Caco-2 (cell line): ENCODE measurements around the gene ZNF775. TPM values are rescaled to one million over a fixed set of nuclear protein-coding genes. Genes with fewer than 3 reads are reported as not detected.
A peak's percentile ranks its signal among the peaks of the same experiment; 100 is the strongest.

Experiments used
- BruUV-seq: library from RNA; stranded (reverse); fragments of 400-500 nt; replicated peaks from 2 replicates; lab custom pipeline; 2021; lab: Mats Ljungman, UMichigan
- CTCF ChIA-PET: fragments of 300-600 bp; sonication (Branson Sonifier 250); formaldehyde crosslinking; loops from one replicate; lab custom pipeline; 2022; ENCODE audit warnings: antibody characterized with exemption; lab: Charles Lee
- POLR2A ChIA-PET: fragments of 300-600 bp; sonication (Branson Sonifier 250); formaldehyde crosslinking; loops from one replicate; lab custom pipeline; 2022; ENCODE audit warnings: antibody characterized with exemption; lab: Charles Lee
- DNase-seq, 2 experiments: peaks; one replicate each; pipeline versions ENCODE4 v3.0.0 to v3.0.0-alpha.2; 2020 to 2022
- H3K27me3 ChIP-seq: replicated peaks from 2 replicates; pipeline ENCODE4 v1.6.0; 2011; ENCODE audit warnings: low read length; ENCODE audit not compliant: control insufficient read depth, insufficient read depth
- H3K36me3 ChIP-seq: 2 replicates; pipeline ENCODE4 v1.5.1; 2011; ENCODE audit warnings: low read length; ENCODE audit not compliant: control insufficient read depth, insufficient read depth
- H3K4me1 ChIP-seq: fragments of 250-450 bp; sonication (Bioruptor Pico); 2 replicates; pipeline ENCODE4 v1.5.1; 2020; ENCODE audit warnings: mild to moderate bottlenecking
- H3K4me3 ChIP-seq: 2 replicates; pipeline ENCODE4 v1.5.1; 2011; ENCODE audit warnings: low read depth, mild to moderate bottlenecking, control low read depth, low read length
- H3K9me3 ChIP-seq: fragments of 250-450 bp; sonication (Bioruptor Pico); 2 replicates; pipeline ENCODE4 v1.5.1; 2020; ENCODE audit warnings: mild to moderate bottlenecking, moderate library complexity
- H3K27ac Mint-ChIP-seq: one replicate; pipeline ENCODE4 v1.8.0; 2022; ENCODE audit warnings: mixed read lengths; ENCODE audit not compliant: unreplicated experiment
- H3K27me3 Mint-ChIP-seq: one replicate; pipeline ENCODE4 v1.8.0; 2022; ENCODE audit warnings: mixed read lengths; ENCODE audit not compliant: insufficient read depth, unreplicated experiment
- H3K36me3 Mint-ChIP-seq: one replicate; pipeline ENCODE4 v1.8.0; 2022; ENCODE audit warnings: mild to moderate bottlenecking, mixed read lengths; ENCODE audit not compliant: insufficient read depth, unreplicated experiment
- H3K4me1 Mint-ChIP-seq: one replicate; pipeline ENCODE4 v1.8.0; 2022; ENCODE audit warnings: low read depth, mixed read lengths; ENCODE audit not compliant: unreplicated experiment
- H3K4me3 Mint-ChIP-seq: one replicate; pipeline ENCODE4 v1.8.0; 2022; ENCODE audit warnings: mild to moderate bottlenecking, moderate library complexity, mixed read lengths; ENCODE audit not compliant: unreplicated experiment
- H3K9me3 Mint-ChIP-seq: one replicate; pipeline ENCODE4 v1.8.0; 2022; ENCODE audit warnings: mixed read lengths; ENCODE audit not compliant: unreplicated experiment
- intact Hi-C: fragments of 100-400 bp; cut with micrococcal nuclease; formaldehyde crosslinking; loops from one replicate; pipeline ENCODE4 v1.10.0; 2022; ENCODE audit not compliant: unreplicated experiment
- total RNA-seq: library from RNA; stranded (reverse); gene quantifications from 2 replicates; pipeline ENCODE4 v1.2.3, GENCODE V29; 2022
- TF ChIP-seq, protein P1 (sequence below), 2 experiments: fragments of 200-600 bp in 1 of 2; IDR thresholded peaks; 1 replicate in 1 of 2; 2 replicates in 1 of 2; pipeline versions ENCODE4 v1.5.1 to v1.8.0; 2011 to 2022; ENCODE audit warnings: antibody characterized with exemption in 1 of 2, control low read depth in 1 of 2, inconsistent platforms in 1 of 2, low read depth in 1 of 2, low read length in 1 of 2, mild to moderate bottlenecking in 1 of 2, moderate library complexity in 1 of 2; ENCODE audit not compliant: insufficient read depth in 1 of 2, severe bottlenecking in 1 of 2, unreplicated experiment in 1 of 2

The ZNF775 gene
- total RNA-seq, 1 experiment from 2014 or later, result 4.0 TPM

GRCh38 chr7:150408393-150409299 is 29.5 kb downstream of the ZNF775 start:
- DNase-seq, result peak in 1 of 2 experiments; percentile 18
- H3K27ac Mint-ChIP-seq, result no peak overlapping the region
- H3K9me3 ChIP-seq, result no peaks in the 10 kb centered on the region
- peaks cover 18% of the 10 kb centered on the region for H3K4me1 Mint-ChIP-seq
- peaks cover 22% of the 10 kb centered on the region for H3K4me1 ChIP-seq
- H3K27me3 Mint-ChIP-seq, result no peaks in the 10 kb centered on the region
- ChIA-PET CTCF (no interaction called here), POLR2A (no interaction called here)
- TF ChIP-seq, protein P1, sequence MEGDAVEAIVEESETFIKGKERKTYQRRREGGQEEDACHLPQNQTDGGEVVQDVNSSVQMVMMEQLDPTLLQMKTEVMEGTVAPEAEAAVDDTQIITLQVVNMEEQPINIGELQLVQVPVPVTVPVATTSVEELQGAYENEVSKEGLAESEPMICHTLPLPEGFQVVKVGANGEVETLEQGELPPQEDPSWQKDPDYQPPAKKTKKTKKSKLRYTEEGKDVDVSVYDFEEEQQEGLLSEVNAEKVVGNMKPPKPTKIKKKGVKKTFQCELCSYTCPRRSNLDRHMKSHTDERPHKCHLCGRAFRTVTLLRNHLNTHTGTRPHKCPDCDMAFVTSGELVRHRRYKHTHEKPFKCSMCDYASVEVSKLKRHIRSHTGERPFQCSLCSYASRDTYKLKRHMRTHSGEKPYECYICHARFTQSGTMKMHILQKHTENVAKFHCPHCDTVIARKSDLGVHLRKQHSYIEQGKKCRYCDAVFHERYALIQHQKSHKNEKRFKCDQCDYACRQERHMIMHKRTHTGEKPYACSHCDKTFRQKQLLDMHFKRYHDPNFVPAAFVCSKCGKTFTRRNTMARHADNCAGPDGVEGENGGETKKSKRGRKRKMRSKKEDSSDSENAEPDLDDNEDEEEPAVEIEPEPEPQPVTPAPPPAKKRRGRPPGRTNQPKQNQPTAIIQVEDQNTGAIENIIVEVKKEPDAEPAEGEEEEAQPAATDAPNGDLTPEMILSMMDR (IDR thresholded peaks at IDR 0.05; ENCODE audit: insufficient read depth in 1 of 2, low read depth in 1 of 2, low read length in 1 of 2, severe bottlenecking in 1 of 2, unreplicated experiment in 1 of 2), result no peak
- no peak overlapping the region for H3K4me3 ChIP-seq
- H3K9me3 Mint-ChIP-seq, result no peaks in the 10 kb centered on the region
- no peaks in the 10 kb centered on the region for H3K36me3 Mint-ChIP-seq
- no TSS peak for BruUV-seq
- intact Hi-C loops, result no loop called here
- no peaks in the 10 kb centered on the region for H3K27me3 ChIP-seq
- H3K36me3 ChIP-seq, result no peaks in the 10 kb centered on the region
- H3K4me3 Mint-ChIP-seq, result no peak overlapping the region

DNA sequence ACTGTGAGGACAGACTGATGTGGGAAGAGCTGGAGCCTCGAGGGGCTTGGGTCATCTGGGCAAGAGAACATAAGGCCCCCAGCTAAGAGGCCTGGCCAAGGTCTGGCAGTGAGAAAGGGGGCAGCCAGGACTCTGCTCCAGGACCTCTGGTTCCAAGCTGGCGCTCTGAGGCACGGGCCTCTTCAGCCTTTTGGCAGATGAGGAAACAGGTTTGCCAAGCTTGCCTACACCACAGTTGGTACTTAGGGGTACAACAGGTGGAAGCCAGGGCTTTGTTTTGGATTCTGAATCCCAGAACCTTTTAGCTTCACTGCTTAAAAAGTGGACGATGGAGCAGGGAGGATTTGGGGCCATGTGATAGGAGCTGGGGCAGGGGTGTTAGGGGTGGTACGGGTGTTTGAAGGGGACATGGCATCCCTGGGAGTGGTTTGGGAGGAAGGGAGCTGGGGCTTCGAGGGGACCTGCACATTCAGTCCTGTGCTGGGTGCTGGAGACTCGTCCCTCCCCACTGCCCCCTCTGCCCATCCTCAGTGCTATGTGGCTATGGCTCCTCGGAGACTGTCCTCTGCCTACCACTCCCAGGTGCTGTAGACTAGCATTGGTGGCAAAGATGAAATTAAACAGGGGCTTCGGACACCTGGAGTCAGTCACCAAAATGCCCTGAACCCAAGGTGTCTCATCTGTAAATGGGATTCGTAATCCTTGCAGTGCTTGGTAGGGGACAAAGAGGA is 30.3 kb downstream of the ZNF775 start:
- BruUV-seq, result no TSS peak
- Mint-ChIP-seq H3K36me3 (no peaks in the 10 kb centered on the region), H3K4me3 (no peak overlapping the region), H3K9me3 (no peaks in the 10 kb centered on the region), H3K27ac (no peak overlapping the region), H3K27me3 (no peaks in the 10 kb centered on the region), H3K4me1 (peaks cover 12% of the 10 kb centered on the region)
- H3K27me3 ChIP-seq, result no peaks in the 10 kb centered on the region
- TF ChIP-seq, protein P1 (IDR thresholded peaks at IDR 0.05; ENCODE audit: insufficient read depth in 1 of 2, low read depth in 1 of 2, low read length in 1 of 2, severe bottlenecking in 1 of 2, unreplicated experiment in 1 of 2), result no peak
- peaks cover 14% of the 10 kb centered on the region for H3K4me1 ChIP-seq
- no peaks in the 10 kb centered on the region for H3K36me3 ChIP-seq
- no peak overlapping the region for H3K4me3 ChIP-seq
- intact Hi-C loops, result loop anchor here (1.0 kb wide), 1 partner anchor 9 kb away; no protein-coding TSS in a partner anchor
- peak in 1 of 2 experiments; percentile 14 for DNase-seq
- ChIA-PET CTCF (no interaction called here), POLR2A (no interaction called here)
- no peaks in the 10 kb centered on the region for H3K9me3 ChIP-seq

DNA sequence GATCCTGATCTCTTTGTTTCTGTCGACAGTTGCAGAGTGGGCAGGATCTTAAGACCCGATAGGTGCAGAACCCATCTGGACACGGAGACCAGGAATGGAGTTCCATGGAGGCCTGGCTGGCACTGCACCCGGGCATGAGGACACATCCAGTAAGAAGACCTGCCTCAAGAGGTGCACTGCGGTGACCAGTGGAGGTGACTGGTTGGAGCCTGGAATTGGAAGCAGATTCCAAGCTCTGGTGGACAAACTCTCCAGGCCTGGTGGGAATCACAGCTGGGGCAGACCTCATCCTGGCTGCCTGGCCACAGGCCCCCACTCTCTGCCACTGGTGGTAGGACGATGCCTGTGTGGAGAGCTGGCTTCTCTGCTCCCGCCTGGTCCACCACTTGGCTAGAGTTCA is 31.0 kb downstream of the ZNF775 start:
- Mint-ChIP-seq H3K27me3 (no peaks in the 10 kb centered on the region), H3K4me3 (no peak overlapping the region), H3K9me3 (no peaks in the 10 kb centered on the region), H3K4me1 (peaks cover 11% of the 10 kb centered on the region), H3K27ac (no peak overlapping the region), H3K36me3 (no peaks in the 10 kb centered on the region)
- Histone ChIP-seq H3K4me3 (no peak overlapping the region), H3K36me3 (no peaks in the 10 kb centered on the region), H3K4me1 (peaks cover 14% of the 10 kb centered on the region), H3K9me3 (no peaks in the 10 kb centered on the region), H3K27me3 (no peaks in the 10 kb centered on the region)
- DNase-seq, result no peak
- intact Hi-C loops, result loop anchor here (1.0 kb wide), 1 partner anchor 8 kb away; no protein-coding TSS in a partner anchor
- CTCF ChIA-PET, result no interaction called here
- POLR2A ChIA-PET, result no interaction called here
- BruUV-seq, result no TSS peak
- TF ChIP-seq, protein P1 (IDR thresholded peaks at IDR 0.05; ENCODE audit: insufficient read depth in 1 of 2, low read depth in 1 of 2, low read length in 1 of 2, severe bottlenecking in 1 of 2, unreplicated experiment in 1 of 2), result no peak
